ENCODE data around the gene SLC44A3.
"Not testable (repeated sequence)": the region's sequence is repeated elsewhere in the genome, so short reads cannot be mapped to it uniquely, and the experiment has no call there.

The SLC44A3 gene

DNA sequence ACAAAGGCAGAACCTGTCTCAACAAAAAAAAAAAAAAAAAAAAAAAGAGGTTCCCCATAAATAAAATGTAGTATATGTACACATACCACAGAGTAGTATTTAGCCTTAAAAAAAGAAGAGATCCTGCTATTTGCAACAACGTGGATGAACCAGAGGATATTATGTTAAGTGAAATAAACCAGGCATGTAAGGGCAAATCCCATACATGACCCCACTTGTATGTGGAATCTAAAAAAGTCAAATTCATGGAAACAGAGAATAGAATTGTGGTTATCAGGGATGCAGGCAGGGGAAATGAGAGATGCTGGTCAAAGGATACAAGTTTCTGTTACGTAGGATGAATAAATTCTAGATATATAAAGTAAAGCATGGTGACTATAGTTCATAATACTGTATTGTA lies 16.7 kb downstream of the SLC44A3 start:
- DNase-seq (ENCODE audit: low read depth in 2 of 2), result no peak

DNA sequence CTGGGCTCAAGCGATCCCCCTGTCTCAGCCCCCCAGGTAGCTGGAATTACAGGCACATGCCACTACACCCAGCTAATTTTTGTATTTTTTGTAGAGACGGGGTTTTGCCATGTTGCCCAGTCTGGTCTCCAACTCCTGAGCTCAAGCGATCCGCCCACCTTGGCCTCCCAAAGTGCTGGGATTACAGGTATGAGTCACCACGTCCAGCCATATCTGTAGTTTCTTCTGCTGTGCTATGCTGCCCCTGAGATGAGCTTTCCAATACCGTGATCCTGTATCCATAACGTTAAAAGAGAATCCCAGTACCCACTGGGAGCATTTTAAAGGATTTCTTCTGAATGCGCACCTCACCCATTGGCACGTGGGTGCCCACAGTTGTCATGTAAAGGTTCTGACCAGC lies 20.2 kb downstream of the SLC44A3 start:
- DNase-seq (ENCODE audit: low read depth in 2 of 2), result not testable (repeated sequence)

GRCh38 chr1:94840808-94841207 lies 20.7 kb downstream of the SLC44A3 start:
- DNase-seq (ENCODE audit: low read depth in 2 of 2), result no peak

DNA sequence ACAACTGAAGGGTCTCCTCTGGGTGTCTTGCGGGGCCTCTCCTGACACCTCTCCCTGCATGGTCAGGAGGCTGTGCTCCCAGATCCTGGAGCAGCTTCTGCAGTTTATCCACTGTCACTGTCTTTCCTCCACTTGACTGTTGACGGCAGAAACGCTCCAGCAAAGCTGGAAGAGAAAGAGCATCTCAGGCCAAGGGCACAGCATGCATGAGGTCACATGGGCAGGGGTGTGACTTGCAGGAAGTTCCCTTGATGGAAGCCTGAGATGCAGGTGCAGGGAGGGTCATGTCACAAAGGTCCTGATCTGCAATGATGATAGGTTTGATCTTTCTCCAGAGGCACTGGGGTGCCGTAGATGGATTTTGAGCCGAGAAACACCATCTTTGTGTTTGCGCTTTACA lies 23.3 kb downstream of the SLC44A3 start:
- DNase-seq (ENCODE audit: low read depth in 2 of 2), result no peak

GRCh38 chr1:94843846-94844245 lies 23.7 kb downstream of the SLC44A3 start:
- no peak for DNase-seq (ENCODE audit: low read depth in 2 of 2)

- no peak for DNase-seq (ENCODE audit: low read depth in 2 of 2)
Observed at GRCh38 chr1:94846308-94846707, 26.2 kb downstream of the SLC44A3 start.

DNA sequence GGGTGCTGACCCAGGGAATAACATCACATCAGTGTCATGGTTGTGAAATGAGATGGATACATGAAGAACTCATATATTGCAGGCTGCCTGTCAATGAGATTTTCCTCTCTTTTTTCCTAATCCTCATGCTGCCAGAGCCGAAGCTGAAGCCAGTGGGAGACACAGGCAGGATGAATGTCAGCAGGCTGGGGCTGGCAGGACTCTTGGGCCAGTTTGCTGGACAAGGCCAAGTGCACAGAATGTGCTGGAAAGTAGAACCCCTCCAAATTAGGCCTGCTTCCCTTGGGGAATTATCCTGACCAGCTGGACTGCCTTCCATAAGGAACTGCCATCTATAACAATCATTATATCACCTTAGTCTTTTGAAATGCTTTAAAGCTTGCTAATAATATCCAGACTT lies 31.4 kb downstream of the SLC44A3 start:
- DNase-seq (ENCODE audit: low read depth in 2 of 2), result no peak

GRCh38 chr1:94852788-94853187 lies 32.6 kb downstream of the SLC44A3 start:
- DNase-seq (ENCODE audit: low read depth in 2 of 2), result no peak

GRCh38 chr1:94854458-94855306 lies 34.5 kb downstream of the SLC44A3 start:
- DNase-seq (ENCODE audit: low read depth in 2 of 2), result peak; percentile 35 to 37

GRCh38 chr1:94855307-94855700 lies 35.1 kb downstream of the SLC44A3 start:
- DNase-seq (ENCODE audit: low read depth in 2 of 2), result no peak

DNA sequence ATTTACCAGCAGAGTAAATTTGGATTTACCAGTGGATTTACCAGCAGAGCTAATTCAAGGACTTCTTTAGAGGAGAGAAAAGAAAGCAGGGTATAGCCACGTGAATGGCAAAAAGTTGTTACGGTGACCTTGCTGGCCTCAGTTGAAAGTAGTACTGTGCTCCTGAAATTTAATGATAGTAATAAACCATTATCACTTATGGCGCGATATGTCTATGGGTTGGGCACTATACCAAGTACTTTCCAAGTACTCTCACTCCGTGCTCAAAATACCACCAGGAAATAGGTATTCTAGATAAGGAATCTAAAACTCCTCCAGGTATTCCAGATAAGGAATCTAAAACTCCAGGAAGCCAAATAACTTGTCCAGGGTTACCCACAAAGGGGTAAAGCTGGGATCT lies 35.8 kb downstream of the SLC44A3 start:
- no peak for DNase-seq (ENCODE audit: low read depth in 2 of 2)

DNA sequence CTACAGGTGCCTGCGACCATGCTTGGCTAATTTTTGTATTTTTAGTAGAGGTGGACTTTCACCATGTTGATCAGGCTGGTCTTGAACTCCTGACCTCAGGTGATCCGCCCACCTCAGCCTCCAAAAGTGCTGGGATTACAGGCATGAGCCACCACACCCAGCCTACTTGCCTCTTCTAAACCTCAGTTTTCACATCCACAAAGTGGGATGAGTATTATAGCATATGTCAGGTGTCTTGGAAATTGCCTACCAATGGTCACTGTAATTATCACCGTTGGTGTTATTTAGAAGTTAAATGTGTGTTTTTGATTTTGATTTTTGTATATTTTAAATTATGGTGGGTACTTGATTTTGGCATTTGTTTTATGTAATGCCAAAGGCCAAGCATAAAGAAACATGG lies 36.7 kb downstream of the SLC44A3 start:
- no peak for DNase-seq (ENCODE audit: low read depth in 2 of 2)

DNA sequence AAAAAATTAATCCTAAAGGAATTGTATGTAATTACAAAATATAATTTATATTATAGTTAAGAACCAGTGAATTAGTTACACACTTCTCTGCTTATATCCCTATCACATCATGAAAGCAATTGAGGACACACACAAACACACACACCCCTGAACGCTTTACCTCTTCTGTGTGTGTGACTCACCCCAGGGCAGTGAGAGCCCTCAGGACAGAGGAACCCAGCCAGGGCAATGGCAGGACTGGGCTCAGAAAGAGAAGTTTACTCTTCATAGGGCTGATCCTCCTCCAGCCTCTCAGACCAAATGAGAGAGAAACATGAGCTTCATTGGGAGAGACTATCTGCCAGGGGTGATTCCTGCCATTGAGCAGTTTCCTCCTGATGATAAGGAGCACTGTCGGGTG lies 38.1 kb downstream of the SLC44A3 start:
- DNase-seq (ENCODE audit: low read depth in 2 of 2), result no peak

DNA sequence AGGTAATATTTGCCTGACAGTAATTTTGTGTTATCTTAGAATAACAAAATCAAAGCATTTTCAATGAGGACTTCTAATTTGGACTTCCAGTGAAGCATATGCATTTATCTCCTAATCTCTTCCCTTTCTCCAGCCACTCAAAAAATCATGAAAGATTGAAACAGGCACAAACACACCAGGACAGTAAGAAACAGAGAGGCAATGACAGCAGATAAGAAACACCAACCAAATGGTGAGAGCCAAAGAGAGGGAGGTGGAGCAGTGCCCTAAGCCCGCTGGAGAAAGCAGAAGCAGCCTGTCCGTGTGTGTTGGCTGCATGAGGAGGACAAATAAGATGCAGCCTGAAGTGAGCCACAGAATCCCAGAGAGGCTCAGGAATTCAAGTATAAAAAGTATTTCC lies 39.0 kb downstream of the SLC44A3 start:
- no peak for DNase-seq (ENCODE audit: low read depth in 2 of 2)

GRCh38 chr1:94862718-94863117 lies 42.6 kb downstream of the SLC44A3 start:
- DNase-seq (ENCODE audit: low read depth in 2 of 2), result no peak

DNA sequence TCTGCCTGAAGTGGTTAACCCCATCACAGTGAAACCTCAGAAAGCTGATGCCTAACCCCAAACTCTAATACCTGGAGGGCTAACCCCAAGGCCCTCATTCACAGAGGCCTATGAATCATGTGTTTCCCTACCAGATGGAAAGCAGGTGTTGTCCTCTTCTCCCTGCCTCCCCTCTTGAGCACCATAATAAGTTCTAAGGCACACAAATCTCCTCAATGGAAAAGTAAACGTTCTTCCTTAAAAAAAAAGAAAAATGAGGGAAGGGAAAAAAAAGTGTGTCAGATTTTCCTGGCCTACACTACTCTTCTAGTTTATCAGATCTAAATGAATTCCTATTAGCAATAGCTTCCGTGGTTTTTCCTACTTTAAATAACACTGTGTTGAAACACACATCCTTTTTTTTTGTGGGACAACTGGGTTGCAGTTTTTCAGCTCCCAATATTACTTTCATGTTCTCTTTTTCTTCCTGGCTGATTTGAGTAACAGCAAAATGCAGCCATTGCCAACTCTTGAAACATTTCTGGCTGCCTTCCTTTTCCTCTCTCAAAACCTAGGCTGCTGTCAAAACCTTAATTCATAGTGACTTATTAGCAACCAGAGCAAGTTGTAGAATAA lies 43.2 kb downstream of the SLC44A3 start:
- DNase-seq (ENCODE audit: low read depth in 2 of 2), result no peak

DNA sequence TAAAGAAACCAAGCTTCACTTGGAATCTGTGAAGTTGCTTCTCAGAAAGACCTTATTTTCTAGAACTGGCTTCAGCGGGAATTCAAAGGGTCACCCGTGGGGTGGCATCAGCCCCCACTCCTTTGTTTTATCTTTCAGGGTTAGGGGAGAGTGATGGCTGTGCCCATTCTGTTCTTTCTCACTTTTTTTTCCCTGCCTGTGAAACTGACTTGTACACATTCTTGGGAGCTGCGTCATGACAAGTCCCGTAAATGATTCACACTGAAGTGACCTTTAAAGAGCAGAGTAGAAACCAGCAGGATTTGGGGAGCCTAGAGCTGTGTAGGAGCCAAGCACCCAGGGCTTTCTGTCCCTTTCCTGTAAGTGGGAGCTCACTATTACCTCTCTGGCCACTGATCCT lies 43.8 kb downstream of the SLC44A3 start:
- no peak for DNase-seq (ENCODE audit: low read depth in 2 of 2)

DNA sequence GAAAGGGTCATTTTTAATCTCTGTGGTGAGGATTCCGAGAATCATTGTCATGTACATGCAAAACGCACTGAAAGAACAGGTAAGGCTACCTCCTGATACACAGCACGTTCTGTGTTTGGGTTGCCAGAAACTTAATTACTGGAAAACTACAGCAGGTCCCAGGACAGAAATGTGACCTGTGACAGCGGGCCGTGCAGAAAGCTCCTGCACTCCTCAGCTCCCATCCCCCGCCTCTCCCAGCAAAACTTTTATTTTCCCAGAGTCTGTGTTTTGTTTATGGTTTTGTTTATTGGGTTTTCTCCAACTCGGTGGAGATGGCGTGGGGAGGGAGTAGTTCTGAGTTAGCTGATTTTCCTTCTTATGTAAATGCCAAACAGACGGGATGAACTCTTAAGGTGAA lies 44.7 kb downstream of the SLC44A3 start:
- no peak for DNase-seq (ENCODE audit: low read depth in 2 of 2)

GRCh38 chr1:94865360-94865759 lies 45.2 kb downstream of the SLC44A3 start:
- no peak for DNase-seq (ENCODE audit: low read depth in 2 of 2)

- DNase-seq (ENCODE audit: low read depth in 2 of 2), result no peak
Observed at GRCh38 chr1:94866164-94866807, 46.1 kb downstream of the SLC44A3 start.

DNA sequence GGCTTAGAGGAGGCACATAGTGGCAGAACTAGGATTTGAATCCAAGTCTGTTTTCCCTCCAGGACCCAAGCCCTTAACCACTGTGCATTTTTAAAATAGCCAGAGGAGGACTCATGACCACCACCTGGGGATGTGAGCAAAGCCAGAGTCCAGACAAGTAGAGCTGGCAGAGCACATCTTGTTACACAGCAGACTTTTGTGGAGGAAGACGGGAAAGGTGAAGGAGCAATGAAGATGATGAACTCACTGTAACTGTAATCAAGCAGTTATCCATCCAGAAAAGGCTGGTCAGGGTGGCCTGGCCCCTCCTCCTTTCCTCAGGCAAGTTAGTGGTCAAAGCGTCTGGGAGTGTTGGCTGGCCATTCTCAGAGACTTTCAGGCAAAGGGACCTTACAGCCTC lies 50.9 kb downstream of the SLC44A3 start:
- DNase-seq (ENCODE audit: low read depth in 2 of 2), result no peak

DNA sequence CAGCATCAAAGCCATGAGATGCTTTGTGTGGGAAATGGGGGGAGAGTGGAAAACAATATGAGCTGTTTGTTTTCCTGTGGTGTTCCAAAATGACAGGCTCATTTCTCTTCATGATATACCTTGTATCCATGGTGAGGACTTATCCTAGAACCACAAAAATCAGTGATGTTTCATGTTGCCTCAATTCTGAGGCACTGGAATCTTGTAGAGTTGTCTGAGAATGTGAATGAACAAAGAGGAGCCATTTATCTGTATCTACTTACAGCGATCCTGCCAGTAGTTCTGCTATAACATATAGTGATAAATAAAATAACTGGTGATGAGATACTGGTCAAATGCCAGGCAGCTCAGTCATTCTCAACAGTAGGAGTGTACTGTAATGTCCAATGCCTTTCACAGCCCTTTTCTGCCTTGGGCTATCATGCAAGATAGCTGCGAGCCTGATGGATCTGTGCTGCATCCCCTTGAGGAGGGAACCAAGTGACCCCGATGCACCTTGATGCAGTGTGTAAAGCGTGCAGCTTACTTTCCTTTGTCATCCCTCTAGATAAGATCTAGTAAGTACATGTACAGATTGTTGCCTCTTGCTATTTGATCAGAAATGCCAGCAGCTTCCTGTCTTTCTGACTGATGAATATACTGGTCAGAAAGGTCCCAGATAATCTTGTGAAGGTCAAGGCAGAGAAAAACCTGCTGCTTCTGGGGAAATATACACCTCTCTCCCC lies 52.8 kb downstream of the SLC44A3 start:
- DNase-seq (ENCODE audit: low read depth in 2 of 2), result no peak
